GM18498 (cell line): ENCODE measurements around the gene DLX5.

ENCODE experiments used
- ATAC-seq: cut with Tn5 transposase; IDR thresholded peaks from one replicate; pipeline ENCODE4 v1.9.1; 2021; ENCODE audit warnings: mild to moderate bottlenecking, moderate library complexity; ENCODE audit not compliant: unreplicated experiment

DLX5 gene

GRCh38 chr7:96992192-96993005 is 32.2 kb downstream of the DLX5 start:
- ATAC-seq = no peak

GRCh38 chr7:96991546-96992191 is 33.0 kb downstream of the DLX5 start:
- no peak for ATAC-seq

GRCh38 chr7:96989859-96990317 is 34.7 kb downstream of the DLX5 start:
- no peak for ATAC-seq

- no peak for ATAC-seq
Measured at GRCh38 chr7:96989241-96989858, 35.3 kb downstream of the DLX5 start.

GRCh38 chr7:96987719-96988118 is 36.9 kb downstream of the DLX5 start:
- ATAC-seq = no peak

- no peak for ATAC-seq
Measured at GRCh38 chr7:96986901-96987300, 37.7 kb downstream of the DLX5 start.

- ATAC-seq = no peak
Measured at GRCh38 chr7:96985992-96986391, 38.6 kb downstream of the DLX5 start.

GRCh38 chr7:96982586-96982985 is 42.0 kb downstream of the DLX5 start:
- no peak for ATAC-seq

- ATAC-seq = no peak
Measured at GRCh38 chr7:96979551-96980276, 44.9 kb downstream of the DLX5 start.

- ATAC-seq = no peak
Measured at GRCh38 chr7:96977445-96977844, 47.2 kb downstream of the DLX5 start.

GRCh38 chr7:96976106-96976505 is 48.5 kb downstream of the DLX5 start:
- no peak for ATAC-seq

- ATAC-seq = no peak
Measured at GRCh38 chr7:96973986-96974385, 50.6 kb downstream of the DLX5 start.

- ATAC-seq = no peak
Measured at GRCh38 chr7:96970739-96971138, 53.9 kb downstream of the DLX5 start.
